Measurements from ENCODE around the gene RUSC1. TPM values are rescaled to one million over a fixed set of nuclear protein-coding genes. Genes with fewer than 3 reads are reported as not detected.

The RUSC1 gene
- total RNA-seq, 1 experiment from 2014 or later = 69.2 TPM

GRCh38 chr1:155329980-155330598 lies 9.4 kb downstream of the RUSC1 start:
- ATAC-seq (no peak), DNase-seq (ENCODE audit: low read depth, low spot score) (no peak)
- Histone ChIP-seq H3K9me2 (ENCODE audit: insufficient read depth) (no peaks in the 10 kb centered on the region), H3K4me2 (ENCODE audit: low read length) (no peak overlapping the region), H3K9me3 (ENCODE audit: control insufficient read depth in 1 of 2, insufficient read depth in 1 of 2, low read depth in 1 of 2, low read length in 2 of 2) (no peaks in the 10 kb centered on the region), H4K20me1 (ENCODE audit: insufficient read depth) (0 out of 2 replicates have a peak, but pooled peaks cover 2% of the 10 kb centered on the region), H3K9ac (ENCODE audit: low read length) (no peak overlapping the region), H3K4me1 (ENCODE audit: control insufficient read depth in 1 of 2, insufficient read depth in 2 of 2, low read length in 2 of 2) (peaks cover 6 to 8% of the 10 kb centered on the region in 2 experiments), H3K4me3 (replicated peaks in 1 of 2; ENCODE audit: low read depth in 1 of 2, low read length in 2 of 2) (no peak overlapping the region), H3K36me3 (ENCODE audit: control insufficient read depth in 1 of 2, insufficient read depth in 2 of 2, low read length in 2 of 2) (peaks cover 24 to 28% of the 10 kb centered on the region in 2 experiments; a peak in 3 of 4 replicates), H3K27me3 (ENCODE audit: insufficient read depth, low read length) (no peaks in the 10 kb centered on the region), H3K27ac (ENCODE audit: low read depth, low read length) (no peak overlapping the region), H3K79me2 (ENCODE audit: insufficient read depth, low read length) (peaks cover 31% of the 10 kb centered on the region; the same call in 1 of the 2 replicates), H2AFZ (ENCODE audit: low read depth, low read length, poor library complexity, severe bottlenecking) (no peak overlapping the region)
- BruUV-seq (replicated peaks) = no TSS peak
- TF ChIP-seq REST (IDR thresholded peaks at IDR 0.05; ENCODE audit: low read depth) (no peak), FOSL1 (IDR thresholded peaks at IDR 0.05; ENCODE audit: low read depth) (no peak), CBX3 (IDR thresholded peaks at IDR 0.05; ENCODE audit: low read depth) (no peak), JUND (IDR thresholded peaks at IDR 0.05) (no peak), ZNF274 (IDR thresholded peaks at IDR 0.05; ENCODE audit: low read depth, low read length) (no peak), SRF (IDR thresholded peaks at IDR 0.05; ENCODE audit: low read depth) (no peak), CEBPB (IDR thresholded peaks at IDR 0.05; ENCODE audit: low read depth) (no peak), MAX (IDR thresholded peaks at IDR 0.05) (no peak), CTCF (IDR thresholded peaks at IDR 0.05 in 2 of 3, conservative IDR thresholded peaks at IDR 0.05 in 1 of 3; ENCODE audit: borderline replicate concordance in 1 of 3, insufficient read depth in 1 of 3, low read depth in 2 of 3, low read length in 2 of 3) (no peak), EZH2 (IDR thresholded peaks at IDR 0.05) (no peak), ZBTB33 (IDR thresholded peaks at IDR 0.05; ENCODE audit: extremely low read depth, insufficient replicate concordance, low read length) (no peak), YY1 (IDR thresholded peaks at IDR 0.05; ENCODE audit: extremely low read depth, insufficient replicate concordance, low read depth, low read length) (no peak)
- TF ChIP-seq, protein P1, sequence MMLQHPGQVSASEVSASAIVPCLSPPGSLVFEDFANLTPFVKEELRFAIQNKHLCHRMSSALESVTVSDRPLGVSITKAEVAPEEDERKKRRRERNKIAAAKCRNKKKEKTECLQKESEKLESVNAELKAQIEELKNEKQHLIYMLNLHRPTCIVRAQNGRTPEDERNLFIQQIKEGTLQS (IDR thresholded peaks at IDR 0.05) = no peak
- POLR2A ChIA-PET = no interaction called here
- RAD21 ChIA-PET (ENCODE audit: low non-redundant PET in 1 of 2, low total read pairs in 2 of 2, uncharacterized antibody in 2 of 2, unreplicated experiment in 2 of 2) = no interaction called here
- intact Hi-C loops (cut with micrococcal nuclease) = loop anchor here (10.0 kb wide), 1 partner anchor 155 kb away; the partner anchor contains the start of genes KRTCAP2 and TRIM46
- CTCF ChIA-PET = no interaction called here

All from HCT116 (cell line).